ENCODE measurements around the gene IGFBP3. TPM values are rescaled to one million over a fixed set of nuclear protein-coding genes. Genes with fewer than 3 reads are reported as not detected.
"Not testable (repeated sequence)": the region's sequence is repeated elsewhere in the genome, so short reads cannot be mapped to it uniquely, and the experiment has no call there.

Gene IGFBP3
- total RNA-seq, 1 donor from 2014 or later: 12.1 TPM

GRCh38 chr7:45967591-45968157 is 46.6 kb upstream of the IGFBP3 start:
- H3K36me3 ChIP-seq (ENCODE audit: control insufficient read depth, insufficient read depth, low read length): no peaks in the 10 kb centered on the region
- H3K27me3 ChIP-seq (ENCODE audit: control insufficient read depth, insufficient read depth, low read length): no peaks in the 10 kb centered on the region
- FAIRE-seq: no peak
- TF ChIP-seq, protein P1, sequence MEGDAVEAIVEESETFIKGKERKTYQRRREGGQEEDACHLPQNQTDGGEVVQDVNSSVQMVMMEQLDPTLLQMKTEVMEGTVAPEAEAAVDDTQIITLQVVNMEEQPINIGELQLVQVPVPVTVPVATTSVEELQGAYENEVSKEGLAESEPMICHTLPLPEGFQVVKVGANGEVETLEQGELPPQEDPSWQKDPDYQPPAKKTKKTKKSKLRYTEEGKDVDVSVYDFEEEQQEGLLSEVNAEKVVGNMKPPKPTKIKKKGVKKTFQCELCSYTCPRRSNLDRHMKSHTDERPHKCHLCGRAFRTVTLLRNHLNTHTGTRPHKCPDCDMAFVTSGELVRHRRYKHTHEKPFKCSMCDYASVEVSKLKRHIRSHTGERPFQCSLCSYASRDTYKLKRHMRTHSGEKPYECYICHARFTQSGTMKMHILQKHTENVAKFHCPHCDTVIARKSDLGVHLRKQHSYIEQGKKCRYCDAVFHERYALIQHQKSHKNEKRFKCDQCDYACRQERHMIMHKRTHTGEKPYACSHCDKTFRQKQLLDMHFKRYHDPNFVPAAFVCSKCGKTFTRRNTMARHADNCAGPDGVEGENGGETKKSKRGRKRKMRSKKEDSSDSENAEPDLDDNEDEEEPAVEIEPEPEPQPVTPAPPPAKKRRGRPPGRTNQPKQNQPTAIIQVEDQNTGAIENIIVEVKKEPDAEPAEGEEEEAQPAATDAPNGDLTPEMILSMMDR (IDR thresholded peaks at IDR 0.05; ENCODE audit: insufficient read depth, low read length, severe bottlenecking): no peak
- H3K4me3 ChIP-seq (ENCODE audit: low read depth, low read length): no peak overlapping the region
- DNase-seq (ENCODE audit: low read depth): no peak

DNA sequence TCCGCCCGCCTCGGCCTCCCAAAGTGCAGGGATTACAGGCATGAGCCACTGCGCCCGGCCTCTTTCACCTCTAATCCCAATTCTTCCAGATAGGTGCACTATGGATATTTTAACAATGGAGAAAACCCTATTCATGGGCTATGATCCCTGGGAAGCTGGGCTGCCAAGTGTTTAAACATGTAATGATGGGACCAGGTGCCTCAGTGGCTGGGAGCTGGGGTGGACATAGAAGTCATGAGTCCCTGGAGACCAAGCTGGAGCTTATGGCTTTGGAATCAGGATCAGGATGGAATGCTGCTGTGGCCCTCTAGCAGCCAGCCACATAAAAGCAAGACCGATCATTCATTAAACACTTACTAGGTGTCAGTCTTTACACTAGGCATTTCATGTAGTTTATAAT is 41.8 kb upstream of the IGFBP3 start:
- Histone ChIP-seq H3K27me3 (ENCODE audit: control insufficient read depth, insufficient read depth, low read length) (no peaks in the 10 kb centered on the region), H3K36me3 (ENCODE audit: control insufficient read depth, insufficient read depth, low read length) (no peaks in the 10 kb centered on the region), H3K4me3 (ENCODE audit: low read depth, low read length) (no peak overlapping the region)
- FAIRE-seq (no peak), DNase-seq (ENCODE audit: low read depth) (no peak)
- TF ChIP-seq, protein P1 (IDR thresholded peaks at IDR 0.05; ENCODE audit: insufficient read depth, low read length, severe bottlenecking): no peak

GRCh38 chr7:45957721-45958120 is 36.6 kb upstream of the IGFBP3 start:
- TF ChIP-seq, protein P1 (IDR thresholded peaks at IDR 0.05; ENCODE audit: insufficient read depth, low read length, severe bottlenecking): no peak
- Histone ChIP-seq H3K27me3 (ENCODE audit: control insufficient read depth, insufficient read depth, low read length) (no peaks in the 10 kb centered on the region), H3K36me3 (ENCODE audit: control insufficient read depth, insufficient read depth, low read length) (no peaks in the 10 kb centered on the region), H3K4me3 (ENCODE audit: low read depth, low read length) (no peak overlapping the region)
- no peak for DNase-seq (ENCODE audit: low read depth)
- FAIRE-seq: no peak

- no peaks in the 10 kb centered on the region for H3K36me3 ChIP-seq (ENCODE audit: control insufficient read depth, insufficient read depth, low read length)
Observed at GRCh38 chr7:45955286-45955685, 34.2 kb upstream of the IGFBP3 start.

DNA sequence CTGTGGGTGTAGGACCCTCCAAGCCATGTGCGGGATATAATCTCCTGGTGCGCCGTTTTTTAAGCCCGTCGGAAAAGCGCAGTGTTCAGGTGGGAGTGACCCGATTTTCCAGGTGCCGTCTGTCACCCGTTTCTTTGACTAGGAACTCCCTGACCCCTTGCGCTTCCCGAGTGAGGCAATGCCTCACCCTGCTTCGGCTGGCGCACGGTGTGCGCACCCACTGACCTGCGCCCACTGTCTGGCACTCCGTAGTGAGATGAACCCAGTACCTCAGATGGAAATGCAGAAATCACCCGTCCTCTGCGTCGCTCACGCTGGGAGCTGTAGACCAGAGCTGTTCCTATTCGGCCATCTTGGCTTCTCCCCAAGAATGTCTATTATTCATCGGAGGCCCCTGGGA is 32.0 kb upstream of the IGFBP3 start:
- H3K27me3 ChIP-seq (ENCODE audit: control insufficient read depth, insufficient read depth, low read length); DNase-seq (ENCODE audit: low read depth); H3K4me3 ChIP-seq (ENCODE audit: low read depth, low read length); H3K36me3 ChIP-seq (ENCODE audit: control insufficient read depth, insufficient read depth, low read length); FAIRE-seq: not testable (repeated sequence)

More at GRCh38 chr7:45955286-45955685, 34.2 kb upstream of the IGFBP3 start:
- no peak for DNase-seq (ENCODE audit: low read depth)
- TF ChIP-seq, protein P1 (IDR thresholded peaks at IDR 0.05; ENCODE audit: insufficient read depth, low read length, severe bottlenecking): no peak
- Histone ChIP-seq H3K27me3 (ENCODE audit: control insufficient read depth, insufficient read depth, low read length) (no peaks in the 10 kb centered on the region), H3K4me3 (ENCODE audit: low read depth, low read length) (no peak overlapping the region)
- no peak for FAIRE-seq

DNA sequence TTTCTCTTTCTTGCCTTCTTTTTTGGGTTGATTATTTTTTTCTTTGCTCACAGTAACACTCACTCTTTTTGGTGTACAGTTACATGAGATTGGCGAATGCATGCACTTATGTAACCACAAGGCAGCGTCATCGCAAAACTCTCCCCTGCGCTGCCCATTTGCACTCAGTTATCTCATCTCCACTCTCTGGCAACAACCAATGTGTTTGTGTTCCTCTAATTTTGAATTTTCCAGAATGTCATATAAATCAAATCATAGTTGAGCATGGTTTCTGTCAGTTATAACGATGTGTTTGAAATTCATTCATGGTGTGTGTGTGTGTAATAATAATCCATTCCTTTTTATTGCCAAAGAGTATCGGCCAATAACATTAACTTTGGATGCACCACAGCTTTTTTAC is 23.0 kb upstream of the IGFBP3 start:
- H3K27me3 ChIP-seq (ENCODE audit: control insufficient read depth, insufficient read depth, low read length): no peaks in the 10 kb centered on the region
- no peak overlapping the region for H3K4me3 ChIP-seq (ENCODE audit: low read depth, low read length)
- DNase-seq (ENCODE audit: low read depth): no peak
- no peak for FAIRE-seq
- no peaks in the 10 kb centered on the region for H3K36me3 ChIP-seq (ENCODE audit: control insufficient read depth, insufficient read depth, low read length)
- TF ChIP-seq, protein P1 (IDR thresholded peaks at IDR 0.05; ENCODE audit: insufficient read depth, low read length, severe bottlenecking): no peak
